C1 segment of cervical spinal cord (tissue), 14 donors: ENCODE measurements around the gene ACTR3.
"Not testable (repeated sequence)": the region's sequence is repeated elsewhere in the genome, so short reads cannot be mapped to it uniquely, and the experiment has no call there.

Source experiments
- DNase-seq, 14 donors: peaks; one replicate each; lab custom pipeline; 2025; lab: John Stamatoyannopoulos, UW

Gene ACTR3

GRCh38 chr2:113905886-113906285, 16.0 kb downstream of the ACTR3 start:
- no peak for DNase-seq

GRCh38 chr2:113906647-113907046, 16.8 kb downstream of the ACTR3 start:
- DNase-seq = no peak

- no peak for DNase-seq
These were observed 17.4 kb downstream of the ACTR3 start for GRCh38 chr2:113907297-113907696.

- DNase-seq = no peak
These were observed 20.3 kb downstream of the ACTR3 start for GRCh38 chr2:113910110-113910717.

GRCh38 chr2:113910967-113911678, 21.2 kb downstream of the ACTR3 start:
- DNase-seq = no peak

GRCh38 chr2:113915082-113915819, 25.4 kb downstream of the ACTR3 start:
- no peak for DNase-seq

- no peak for DNase-seq
These were observed 28.3 kb downstream of the ACTR3 start for GRCh38 chr2:113918229-113918628.

GRCh38 chr2:113920996-113921395, 31.1 kb downstream of the ACTR3 start:
- no peak for DNase-seq

GRCh38 chr2:113922335-113922734, 32.4 kb downstream of the ACTR3 start:
- DNase-seq = no peak

- DNase-seq = no peak
These were observed 32.9 kb downstream of the ACTR3 start for GRCh38 chr2:113922784-113923183.

GRCh38 chr2:113925884-113926283, 36.0 kb downstream of the ACTR3 start:
- DNase-seq = no peak

GRCh38 chr2:113926314-113926713, 36.4 kb downstream of the ACTR3 start:
- no peak for DNase-seq

- DNase-seq = no peak
These were observed 40.6 kb downstream of the ACTR3 start for GRCh38 chr2:113930448-113930847.

- DNase-seq = no peak
These were observed 47.6 kb downstream of the ACTR3 start for GRCh38 chr2:113937501-113937900.

GRCh38 chr2:113940891-113941290, 51.0 kb downstream of the ACTR3 start:
- DNase-seq = no peak

- DNase-seq = not testable (repeated sequence)
These were observed 55.9 kb downstream of the ACTR3 start for GRCh38 chr2:113945784-113946183.

- DNase-seq = not testable (repeated sequence)
These were observed 61.0 kb downstream of the ACTR3 start for GRCh38 chr2:113950906-113951305.

GRCh38 chr2:113961000-113961399, 71.1 kb downstream of the ACTR3 start:
- no peak for DNase-seq

- no peak for DNase-seq
These were observed 73.0 kb downstream of the ACTR3 start for GRCh38 chr2:113962692-113963480.

GRCh38 chr2:113963965-113964364, 74.1 kb downstream of the ACTR3 start:
- no peak for DNase-seq

GRCh38 chr2:113964436-113964835, 74.5 kb downstream of the ACTR3 start:
- no peak for DNase-seq

GRCh38 chr2:113965228-113965627, 75.3 kb downstream of the ACTR3 start:
- DNase-seq = no peak
